ENCODE measurements around the gene MINDY1.

The MINDY1 gene

DNA sequence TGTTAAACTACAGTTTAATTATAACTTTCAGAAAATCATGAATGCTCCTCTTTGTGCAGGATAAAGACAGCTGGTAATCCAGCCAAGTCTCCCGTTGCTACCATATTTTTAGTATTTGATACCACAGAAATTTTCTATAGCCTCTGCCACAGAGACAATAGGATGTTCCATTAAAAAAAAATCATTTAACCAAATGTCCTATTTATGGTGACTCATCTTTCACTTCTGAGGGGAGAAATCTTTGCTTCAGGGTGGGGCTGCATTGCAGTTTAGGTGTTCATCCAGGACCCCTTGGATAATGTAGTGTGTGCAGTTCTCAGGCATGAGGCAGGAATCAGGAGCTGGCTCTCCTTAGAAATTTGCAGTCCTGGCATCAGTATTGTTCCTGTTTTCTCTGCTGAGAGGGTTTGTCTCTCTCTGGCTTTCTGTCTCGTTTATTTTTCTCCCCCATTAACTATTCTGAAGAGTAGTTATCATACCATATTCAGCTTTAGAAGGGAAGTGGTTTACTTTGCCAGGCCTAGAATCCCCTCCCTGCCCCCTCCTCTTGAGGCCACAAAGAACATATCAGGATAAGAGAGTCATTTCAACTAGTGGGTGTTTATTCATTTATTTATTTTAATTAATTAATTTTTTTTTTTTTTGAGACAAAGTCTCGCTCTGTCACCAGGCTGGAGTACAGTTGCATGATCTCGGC lies 4.6 kb upstream of the MINDY1 start:
- DNase-seq (ENCODE audit: low read depth): no peak

DNA sequence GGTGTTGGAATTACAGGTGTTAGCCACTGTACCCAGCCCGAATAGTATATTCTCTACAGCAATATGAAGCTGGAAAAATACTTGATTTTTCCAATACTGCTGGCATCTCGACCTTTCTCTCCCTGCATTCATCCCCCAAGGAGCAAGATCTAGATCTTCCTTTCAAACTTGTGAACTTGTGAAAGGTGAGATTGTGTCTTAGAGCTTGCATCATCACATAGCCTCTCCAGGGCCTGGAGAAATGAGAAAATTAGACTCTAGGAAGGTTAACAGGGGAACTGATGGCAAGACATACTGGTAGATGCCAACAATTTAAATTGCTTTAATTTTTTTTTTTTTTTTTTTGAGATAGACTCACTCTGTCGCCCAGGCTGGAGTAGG lies 3.6 kb upstream of the MINDY1 start:
- DNase-seq (ENCODE audit: low read depth): no peak

DNA sequence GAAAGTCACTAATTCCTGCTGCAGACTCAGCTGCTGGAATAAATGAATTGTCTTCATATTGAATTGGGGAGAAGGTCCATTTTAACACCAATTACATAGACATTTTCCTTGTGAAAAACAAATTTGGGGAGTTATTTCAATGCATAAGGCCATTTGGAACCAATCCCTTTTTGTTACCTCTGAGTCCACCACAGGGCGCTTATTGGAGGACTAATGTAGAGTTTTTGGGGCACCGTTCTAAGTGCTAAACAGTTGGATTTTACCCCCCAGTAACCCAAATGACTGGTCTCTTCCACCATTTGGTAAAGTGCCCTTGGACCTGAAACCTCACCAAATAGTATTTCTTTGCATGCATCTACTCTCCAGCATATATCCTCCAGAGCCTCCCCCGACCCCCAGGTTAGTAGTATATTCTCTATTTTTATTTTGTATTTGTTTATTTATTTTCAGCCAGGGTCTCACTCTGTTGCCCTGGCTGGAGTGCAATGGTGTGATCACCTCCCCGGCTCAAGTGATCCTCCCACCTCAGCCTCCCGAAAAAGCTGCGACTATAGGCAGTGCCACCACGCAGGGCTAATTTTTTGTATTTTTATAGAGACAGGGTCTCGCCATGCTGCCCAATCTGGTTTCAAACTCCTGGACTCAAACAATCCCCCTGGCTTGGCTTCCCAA lies 3.1 kb upstream of the MINDY1 start:
- no peak for DNase-seq (ENCODE audit: low read depth)

DNA sequence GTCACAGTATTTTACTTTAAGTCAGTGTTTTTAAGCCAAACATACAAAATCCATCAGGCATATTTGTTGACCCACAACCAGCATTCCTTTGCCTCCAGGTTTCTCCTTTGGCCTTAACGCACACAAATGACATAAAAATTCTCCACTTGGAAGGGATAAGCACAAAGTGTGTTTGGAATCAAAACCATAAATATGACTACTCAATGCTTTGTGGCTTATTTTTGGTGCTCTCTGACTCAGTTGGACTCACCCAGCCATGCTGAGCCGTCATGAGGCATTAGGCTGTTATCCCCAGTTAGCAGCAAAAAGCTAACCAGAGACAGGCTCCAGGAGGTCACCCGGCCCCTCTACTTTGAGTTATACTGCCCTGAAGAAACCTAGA lies 2.5 kb upstream of the MINDY1 start:
- DNase-seq (ENCODE audit: low read depth): no peak

DNA sequence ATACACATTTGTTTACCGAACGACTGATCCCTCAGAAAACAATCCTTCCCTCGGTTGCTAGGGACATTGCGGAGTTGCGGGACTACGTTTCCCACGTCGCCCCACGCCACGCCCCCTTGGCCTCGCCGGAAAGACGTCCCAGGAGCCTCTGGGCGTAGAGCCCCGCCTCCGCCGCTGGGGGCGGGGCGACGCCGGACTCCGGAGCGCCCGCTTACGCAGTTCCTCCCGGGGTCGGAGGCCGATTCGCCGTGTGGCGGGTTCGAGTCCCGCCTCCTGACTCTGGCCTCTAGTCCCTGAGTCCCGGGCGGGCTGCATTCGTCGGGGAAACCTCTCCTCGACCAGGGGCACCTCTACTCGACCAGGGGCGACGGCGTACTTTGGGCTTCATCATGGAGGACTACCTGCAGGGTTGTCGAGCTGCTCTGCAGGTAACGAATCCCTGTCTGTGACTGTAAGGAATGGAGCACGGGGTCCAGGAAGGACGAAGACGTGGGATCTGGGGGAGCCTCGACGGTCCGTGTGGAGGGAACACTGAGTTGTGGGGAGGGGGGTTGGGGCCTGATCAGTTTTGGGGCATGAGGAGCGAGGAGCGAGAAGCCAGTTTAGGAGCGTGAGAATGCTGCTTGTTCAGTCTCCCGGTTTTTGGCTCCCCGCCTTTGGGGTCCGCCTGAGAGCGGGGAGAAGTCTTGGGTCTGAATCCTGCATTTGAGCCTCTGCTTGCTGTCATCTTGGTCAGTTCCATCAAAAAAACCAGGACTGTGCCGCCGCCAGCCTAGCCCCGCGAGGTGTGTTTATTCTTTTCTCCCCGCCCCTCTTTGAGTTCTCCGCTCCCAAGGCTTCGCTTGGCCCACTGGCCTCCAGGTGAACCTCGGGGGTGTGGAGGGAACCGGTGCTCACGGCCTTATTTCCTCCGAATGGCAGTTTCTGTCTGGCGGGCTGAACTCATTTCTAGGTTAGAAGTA lies 1.8 kb upstream of the MINDY1 start, which contains the start of gene PRUNE1:
Gene PRUNE1, plus strand, starts transcription at position 206 of the 962 bp plus-strand sequence. Its CDS starts 184 bp downstream, at position 390.
- DNase-seq (ENCODE audit: low read depth): peak; percentile 73

DNA sequence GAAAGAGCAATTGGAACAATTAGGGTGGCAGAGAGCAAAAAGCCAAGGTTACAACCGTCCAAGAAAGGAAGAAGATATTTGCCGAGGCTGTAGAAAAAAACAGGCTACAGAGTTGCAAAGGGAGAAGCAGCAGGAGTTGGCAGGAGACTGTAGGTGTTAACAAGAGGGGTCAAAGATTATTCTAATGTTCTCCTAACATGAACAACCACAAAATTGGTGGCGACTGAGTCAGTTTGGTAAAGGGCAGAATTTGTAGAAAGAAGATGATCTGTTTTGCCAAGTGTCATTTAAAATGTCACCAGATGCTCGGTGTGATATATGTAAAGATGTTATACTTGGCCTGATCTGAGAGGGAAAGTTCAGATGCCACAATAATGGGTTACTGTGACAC lies 1.1 kb upstream of the MINDY1 start:
- DNase-seq (ENCODE audit: low read depth): no peak

DNA sequence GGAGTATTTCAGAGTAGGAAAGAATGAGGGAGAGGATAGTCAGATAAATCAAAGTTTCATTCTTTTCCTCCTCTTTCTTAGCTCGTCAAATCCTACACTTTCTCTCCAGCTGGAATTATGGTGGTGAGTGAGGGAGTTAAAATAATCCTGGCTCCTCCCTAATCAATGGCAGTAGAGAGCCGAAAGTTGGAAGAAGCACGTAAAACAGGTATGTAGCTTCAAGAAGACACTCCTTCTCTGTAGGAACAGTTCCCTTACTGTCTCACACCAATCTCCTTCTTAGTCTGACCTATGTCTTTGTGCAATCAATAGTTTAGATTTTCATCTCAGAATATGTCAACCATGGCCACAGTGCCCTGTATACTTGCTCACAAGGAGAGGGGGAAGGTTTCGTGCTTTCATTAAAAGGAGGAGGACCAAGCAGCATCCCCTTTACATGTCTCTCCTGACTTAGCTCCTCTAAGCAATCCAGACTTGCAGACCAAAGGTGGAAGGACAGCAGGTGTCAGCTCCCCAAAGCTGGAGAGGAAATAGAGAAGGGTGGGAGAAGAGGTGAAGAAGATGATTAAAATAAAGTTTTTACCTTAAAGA lies 878 bp downstream of the MINDY1 start:
- DNase-seq (ENCODE audit: low read depth): no peak

DNA sequence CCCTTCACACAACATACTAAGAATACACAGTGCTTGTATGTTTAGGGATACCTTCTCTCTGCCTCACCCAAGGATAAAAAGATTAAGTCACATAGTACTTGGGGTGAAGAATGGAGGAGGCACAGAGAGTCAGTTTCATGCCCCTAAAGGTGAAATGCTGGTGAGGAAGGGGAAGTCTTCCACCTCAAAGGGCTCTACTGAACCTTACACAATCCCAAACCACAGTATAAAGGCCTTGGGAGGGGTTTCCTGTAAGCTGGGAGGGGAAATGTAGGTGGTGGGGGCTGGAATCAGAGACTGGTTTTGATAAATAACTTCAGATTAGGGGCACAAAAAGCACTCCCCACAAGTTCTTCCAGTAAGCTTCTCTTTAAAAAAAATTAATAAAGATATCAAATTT lies 3.5 kb downstream of the MINDY1 start:
- DNase-seq (ENCODE audit: low read depth): no peak

DNA sequence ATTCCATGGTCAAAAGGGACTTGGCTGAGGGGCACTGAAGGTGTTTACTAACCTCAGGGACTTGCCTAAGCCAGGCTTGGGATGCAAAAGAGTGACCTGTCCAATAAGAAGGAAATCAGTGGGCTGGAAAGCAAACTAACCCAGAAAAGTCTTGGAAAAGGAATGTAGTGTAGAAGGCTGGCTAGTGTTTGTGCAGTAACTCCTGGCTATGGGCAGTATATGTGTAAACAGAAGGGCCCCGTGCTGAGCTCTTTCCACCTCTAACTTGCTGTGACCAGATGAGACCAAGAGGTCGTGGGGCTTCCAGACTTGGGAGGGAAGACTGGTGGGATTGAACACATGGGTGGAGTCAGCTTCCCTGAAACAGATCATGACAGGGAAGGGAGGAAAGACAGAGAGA lies 4.1 kb downstream of the MINDY1 start:
- no peak for DNase-seq (ENCODE audit: low read depth)

DNA sequence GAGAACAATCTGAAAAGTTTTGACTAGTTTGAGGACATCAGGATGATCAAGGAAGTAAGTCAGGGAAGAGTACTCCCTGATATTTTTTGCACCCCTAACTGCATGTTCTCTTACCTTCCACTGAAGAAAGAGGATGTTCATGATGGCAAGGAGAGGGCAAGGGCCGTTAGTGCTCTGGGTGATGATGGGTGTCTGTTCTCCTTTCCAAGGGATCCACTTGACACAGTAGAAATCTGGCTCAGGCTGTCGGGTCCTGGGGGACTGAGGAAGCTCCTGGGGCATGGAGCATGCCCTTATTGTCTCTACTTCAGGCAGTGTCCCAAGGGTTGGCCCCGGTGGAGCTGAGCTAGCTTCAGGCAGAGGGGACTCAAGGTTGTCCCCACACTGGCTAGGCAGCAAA lies 4.7 kb downstream of the MINDY1 start:
- no peak for DNase-seq (ENCODE audit: low read depth)

DNA sequence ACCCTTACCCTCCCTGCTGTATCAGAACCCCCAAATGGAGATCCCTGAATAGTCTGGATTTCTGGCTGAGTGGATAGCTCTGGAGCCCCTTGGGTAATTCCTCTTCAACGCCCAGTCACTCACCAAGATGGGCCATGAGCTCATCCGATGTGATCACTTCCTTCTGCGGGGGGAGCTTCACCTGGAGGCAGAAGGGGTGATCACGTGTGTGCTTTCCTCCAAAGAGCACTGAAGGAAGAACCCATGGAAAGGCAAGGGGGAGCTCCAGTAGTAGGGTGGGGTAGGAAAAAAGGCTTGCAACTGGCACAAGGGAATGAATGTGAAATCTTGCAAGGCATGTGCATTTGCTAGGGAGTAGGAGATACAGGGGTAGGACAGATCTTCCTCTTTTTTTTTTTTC lies 5.1 kb downstream of the MINDY1 start:
- no peak for DNase-seq (ENCODE audit: low read depth)

DNA sequence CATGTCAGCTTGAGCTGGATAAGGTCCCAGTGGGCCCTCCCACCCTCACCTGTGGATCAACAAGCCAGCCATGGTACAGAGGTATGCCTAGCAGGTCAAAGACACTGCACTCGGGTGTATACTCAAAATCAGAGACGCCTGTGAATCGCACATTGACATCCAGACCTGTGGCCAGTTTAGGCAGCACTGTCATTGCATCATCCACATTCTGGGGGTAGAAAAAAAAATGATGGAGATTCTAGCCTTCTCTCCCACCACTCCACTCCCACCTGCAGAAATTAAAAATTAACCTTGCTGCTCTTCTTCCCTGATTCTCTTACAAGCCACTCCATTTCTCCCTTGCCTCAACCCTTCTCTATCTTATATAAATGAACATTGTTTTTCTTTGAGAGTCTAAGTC lies 6.3 kb downstream of the MINDY1 start:
- no peak for DNase-seq (ENCODE audit: low read depth)

DNA sequence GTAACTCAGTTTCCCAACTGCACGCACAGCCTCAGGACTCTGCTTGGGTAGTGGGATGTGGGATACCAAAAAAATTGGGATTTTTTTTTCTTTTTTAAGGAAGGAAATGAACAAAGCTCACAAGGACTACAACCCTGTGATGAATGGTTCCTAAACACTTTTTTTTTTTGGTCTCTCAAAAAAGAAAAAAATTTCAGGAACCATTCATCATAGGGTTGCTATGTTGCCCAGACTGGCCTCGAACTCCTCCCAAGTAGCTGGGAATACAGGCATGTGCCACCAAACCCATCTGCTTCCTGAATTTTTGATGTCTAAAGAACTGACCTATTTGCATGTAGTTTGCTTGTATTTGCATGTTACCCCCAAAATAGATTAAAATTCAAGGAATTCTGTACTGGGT lies 6.8 kb downstream of the MINDY1 start:
- no peak for DNase-seq (ENCODE audit: low read depth)

DNA sequence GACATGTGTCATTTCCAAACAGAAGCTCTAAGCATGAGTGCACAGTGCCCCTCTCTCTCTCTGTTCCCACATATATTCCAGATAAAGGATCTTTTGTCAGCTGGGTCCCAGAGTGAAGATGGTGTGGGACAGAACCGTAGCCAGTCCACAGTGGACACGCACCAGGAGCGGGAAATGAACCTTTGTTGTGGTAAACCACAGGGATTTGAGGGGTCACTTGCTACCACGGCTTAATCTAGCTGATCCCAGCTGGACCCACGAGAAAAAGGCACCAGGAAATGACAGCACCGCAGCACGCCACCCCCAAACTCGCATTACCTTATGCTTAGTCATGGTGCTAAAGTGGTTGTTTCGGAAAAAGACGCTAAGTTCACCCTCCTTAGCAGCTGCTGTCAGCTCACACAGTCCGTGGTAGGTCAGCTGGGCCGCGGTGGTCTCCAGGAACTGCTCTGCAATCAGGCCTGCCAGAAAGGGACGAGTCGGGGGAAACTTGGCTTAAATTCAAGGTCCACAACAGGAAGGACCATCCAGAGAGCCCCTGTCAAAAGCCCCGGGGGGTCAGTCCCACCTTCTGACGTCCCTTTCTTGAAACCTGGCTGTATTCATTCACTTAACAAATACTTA lies 7.5 kb downstream of the MINDY1 start:
- no peak for DNase-seq (ENCODE audit: low read depth)

DNA sequence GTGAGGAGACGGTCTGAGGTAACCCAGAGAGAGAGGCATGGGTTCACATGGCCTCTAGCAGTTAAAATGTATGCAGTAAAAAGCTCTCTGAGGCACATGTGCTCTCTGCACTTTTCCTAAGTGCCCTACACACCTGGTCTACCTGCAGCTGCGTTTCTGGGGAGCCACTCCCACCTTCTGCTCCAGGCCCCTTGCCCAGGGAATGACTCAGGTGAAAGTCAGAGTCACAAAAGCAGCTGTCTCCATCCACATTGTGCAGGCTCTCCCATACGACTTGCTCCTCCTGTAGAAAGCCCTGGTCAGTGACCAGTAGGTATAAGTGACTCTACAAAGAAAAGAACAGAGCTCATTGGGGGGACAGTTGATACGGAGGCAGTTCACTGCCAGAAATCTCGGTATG lies 8.8 kb downstream of the MINDY1 start:
- DNase-seq (ENCODE audit: low read depth): no peak

DNA sequence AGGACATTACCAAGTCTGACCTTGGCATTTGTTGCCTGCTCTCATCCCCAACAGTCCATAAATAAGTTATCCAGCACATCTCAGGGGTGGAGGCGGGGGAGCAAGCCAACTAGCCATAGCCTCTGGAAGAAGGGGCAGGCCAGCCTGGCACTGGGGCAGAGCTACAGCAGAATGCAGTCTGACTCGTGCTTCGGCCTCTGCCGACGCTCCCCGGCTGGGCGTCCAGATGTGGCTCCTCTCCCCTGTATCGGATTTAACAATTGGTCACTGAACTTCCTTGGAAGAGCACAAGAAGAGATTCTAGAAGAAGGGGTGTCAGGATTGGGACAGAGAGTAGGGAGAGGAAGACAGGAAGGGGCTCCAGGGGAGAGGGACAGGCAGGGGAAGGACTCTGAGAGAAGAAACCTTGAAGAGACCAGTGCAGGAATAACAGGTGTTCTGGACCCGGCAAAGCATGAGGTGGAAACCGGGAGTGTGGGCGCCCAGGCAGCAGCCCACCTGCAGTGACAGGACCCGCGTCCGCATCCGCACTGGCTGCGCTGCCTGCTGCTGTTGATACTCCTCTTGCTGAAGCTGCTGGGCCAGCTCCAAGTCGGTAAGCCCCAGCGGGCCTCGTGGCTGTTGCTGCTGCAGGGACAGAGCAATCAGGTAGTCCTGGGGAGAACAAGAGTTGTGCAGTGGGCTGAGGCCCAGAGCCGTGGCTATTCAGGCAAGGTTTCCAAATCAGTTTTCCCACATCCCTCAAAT lies 9.4 kb downstream of the MINDY1 start:
- DNase-seq (ENCODE audit: low read depth): no peak

DNA sequence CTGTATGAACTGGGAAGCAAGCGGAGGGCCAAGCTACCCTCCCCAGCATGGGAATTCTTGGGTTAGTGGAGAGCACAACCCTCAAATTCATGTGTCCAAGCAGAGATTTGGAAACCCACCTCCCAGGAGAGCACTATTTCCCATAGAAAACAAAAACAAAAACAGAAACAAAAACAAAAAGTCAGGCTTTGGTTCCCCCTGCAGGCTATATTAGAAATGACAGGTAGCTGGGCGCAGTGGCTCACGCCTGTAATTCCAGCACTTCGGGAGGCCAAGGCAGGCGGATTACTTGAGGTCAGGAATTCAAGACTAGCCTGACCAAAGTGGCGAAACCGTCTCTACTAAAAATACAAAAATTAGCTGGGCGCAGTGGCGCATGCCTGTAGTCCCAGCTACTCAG lies 10.8 kb downstream of the MINDY1 start:
- DNase-seq (ENCODE audit: low read depth): no peak

DNA sequence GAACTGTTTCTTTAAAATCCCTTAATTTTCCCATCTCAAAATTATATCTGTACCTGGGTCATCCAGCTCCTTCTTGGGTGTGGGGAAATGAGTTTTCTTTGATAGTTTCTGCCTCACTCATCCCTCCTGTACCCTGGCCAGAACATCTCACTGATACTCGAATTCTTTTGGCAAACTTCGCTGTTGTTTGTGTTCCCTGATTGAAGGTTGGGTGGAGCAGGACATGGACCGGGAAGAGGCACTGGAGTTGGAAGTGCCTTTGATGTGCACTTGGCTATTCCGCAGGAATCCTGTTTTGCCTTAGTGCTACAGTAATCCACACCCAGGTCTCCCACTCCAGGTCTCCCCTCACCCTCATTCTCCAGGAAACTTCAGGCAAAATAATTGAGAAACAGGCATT lies 11.2 kb downstream of the MINDY1 start:
- DNase-seq (ENCODE audit: low read depth): no peak

DNA sequence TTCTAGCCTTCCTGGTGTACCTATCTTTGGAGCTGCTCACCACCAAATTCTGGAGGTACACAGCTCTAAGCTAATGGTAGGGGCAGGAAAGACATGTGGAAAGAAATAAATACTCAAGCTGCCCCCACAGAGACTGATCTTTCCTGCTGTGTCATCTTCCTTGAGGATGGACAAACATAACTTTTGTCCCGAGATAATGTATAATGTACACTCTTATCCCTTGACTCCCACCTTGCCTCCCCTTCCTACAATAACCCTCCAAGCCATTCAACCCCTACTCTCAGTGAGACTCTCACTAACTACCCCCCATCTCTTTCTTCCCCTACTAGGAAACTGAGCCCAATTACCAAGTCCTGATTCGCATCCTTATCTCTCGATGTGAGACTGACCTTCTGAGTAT lies 12.5 kb downstream of the MINDY1 start:
- no peak for DNase-seq (ENCODE audit: low read depth)

DNA sequence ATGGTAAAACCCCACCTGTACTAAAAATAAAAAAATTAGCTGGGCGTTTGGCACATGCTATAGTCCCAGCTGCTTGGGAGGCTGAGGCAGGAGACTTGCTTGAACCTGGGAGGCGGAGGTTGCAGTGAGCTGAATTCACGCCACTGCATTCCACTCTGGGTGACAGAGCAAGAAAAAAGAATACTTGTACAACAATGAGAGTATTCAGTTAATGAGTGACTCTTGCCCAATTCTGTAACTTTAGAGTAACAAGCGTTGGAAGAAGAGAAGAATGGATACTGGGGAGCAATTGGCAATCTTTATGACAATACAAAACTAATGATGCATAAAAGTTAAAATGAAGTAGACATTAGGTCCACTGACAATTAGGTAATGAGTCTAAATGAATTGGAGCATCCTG lies 14.1 kb downstream of the MINDY1 start:
- DNase-seq (ENCODE audit: low read depth): no peak

DNA sequence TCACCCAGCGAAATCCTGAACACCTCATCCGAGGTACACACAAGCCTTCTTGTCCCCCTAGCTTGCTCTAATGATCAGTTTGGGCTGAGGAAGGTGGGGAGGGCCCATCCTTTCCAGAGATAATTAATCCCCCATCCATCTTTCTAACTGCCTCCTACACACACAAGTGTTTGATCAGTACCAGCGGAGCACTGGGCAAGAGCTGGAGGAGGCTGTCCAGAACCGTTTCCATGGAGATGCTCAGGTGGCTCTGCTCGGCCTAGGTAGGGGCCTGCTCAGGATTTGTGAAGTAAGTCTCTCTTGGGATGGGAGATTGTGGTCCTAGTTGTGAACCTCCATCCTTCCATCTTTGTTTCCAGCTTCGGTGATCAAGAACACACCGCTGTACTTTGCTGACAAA lies 18.8 kb downstream of the MINDY1 start:
- DNase-seq (ENCODE audit: low read depth): no peak

All from HS-27A (cell line).